Right lobe of liver (tissue), 4 donors: ENCODE results near the gene CASR.

Experiments used
- POLR2A ChIP-seq: fragments of 450-650 bp; IDR thresholded peaks from one replicate; pipeline ENCODE4 v1.6.1; 2017; ENCODE audit warnings: antibody characterized with exemption, mild to moderate bottlenecking
- TF ChIP-seq, protein P1 (sequence below), 4 donors: fragments of 200-600 bp in 3 of 4; fragments of 450-650 bp in 1 of 4; IDR thresholded peaks; one replicate each; pipeline versions ENCODE4 v1.5.1 to v1.8.0; 2016 to 2022; ENCODE audit warnings: antibody characterized with exemption in 4 of 4, mild to moderate bottlenecking in 2 of 4
- donor health status: DM: no; HTN: no; CAD: no.
- donor health status: DM: no; HTN: no; CAD: no.
- donor health status: DM: no; HTN: yes; CAD: no.

DNA sequence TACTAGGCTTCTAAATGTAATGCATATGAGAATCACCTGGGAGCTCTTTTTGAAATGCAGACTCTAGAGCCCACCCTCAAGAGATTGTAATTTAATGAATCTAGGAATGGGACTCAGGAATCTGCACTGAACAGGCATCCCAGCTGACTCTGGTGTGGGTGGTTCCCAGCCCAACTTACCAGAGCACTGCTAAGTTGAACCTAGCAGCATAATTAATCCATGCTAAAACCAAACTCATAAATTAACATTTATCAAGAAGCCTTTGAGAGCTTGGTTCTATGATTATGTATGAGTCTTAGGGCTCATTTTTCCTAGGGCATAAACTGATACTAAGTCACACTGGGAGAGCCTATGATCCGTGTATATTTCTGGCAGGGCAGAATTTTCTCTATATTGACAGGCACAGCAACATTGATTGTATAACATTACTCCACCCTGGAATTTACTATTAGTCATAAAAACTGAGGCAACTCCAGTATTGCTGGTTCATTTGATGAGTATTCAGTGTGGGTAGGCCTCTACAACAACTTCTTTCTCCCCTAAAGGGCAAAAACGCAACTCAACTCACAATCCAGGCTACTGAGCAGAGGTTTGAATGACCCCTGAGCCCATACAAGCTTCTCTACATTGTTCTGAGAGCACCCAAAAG, 130.9 kb downstream of the CASR start:
- TF ChIP-seq, protein P1, sequence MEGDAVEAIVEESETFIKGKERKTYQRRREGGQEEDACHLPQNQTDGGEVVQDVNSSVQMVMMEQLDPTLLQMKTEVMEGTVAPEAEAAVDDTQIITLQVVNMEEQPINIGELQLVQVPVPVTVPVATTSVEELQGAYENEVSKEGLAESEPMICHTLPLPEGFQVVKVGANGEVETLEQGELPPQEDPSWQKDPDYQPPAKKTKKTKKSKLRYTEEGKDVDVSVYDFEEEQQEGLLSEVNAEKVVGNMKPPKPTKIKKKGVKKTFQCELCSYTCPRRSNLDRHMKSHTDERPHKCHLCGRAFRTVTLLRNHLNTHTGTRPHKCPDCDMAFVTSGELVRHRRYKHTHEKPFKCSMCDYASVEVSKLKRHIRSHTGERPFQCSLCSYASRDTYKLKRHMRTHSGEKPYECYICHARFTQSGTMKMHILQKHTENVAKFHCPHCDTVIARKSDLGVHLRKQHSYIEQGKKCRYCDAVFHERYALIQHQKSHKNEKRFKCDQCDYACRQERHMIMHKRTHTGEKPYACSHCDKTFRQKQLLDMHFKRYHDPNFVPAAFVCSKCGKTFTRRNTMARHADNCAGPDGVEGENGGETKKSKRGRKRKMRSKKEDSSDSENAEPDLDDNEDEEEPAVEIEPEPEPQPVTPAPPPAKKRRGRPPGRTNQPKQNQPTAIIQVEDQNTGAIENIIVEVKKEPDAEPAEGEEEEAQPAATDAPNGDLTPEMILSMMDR (IDR thresholded peaks at IDR 0.05), result no peak
- TF ChIP-seq POLR2A, result no peak
